ENCODE measurements around the gene METTL26.
"Not testable (repeated sequence)": the region's sequence is repeated elsewhere in the genome, so short reads cannot be mapped to it uniquely, and the experiment has no call there.

METTL26 gene

DNA sequence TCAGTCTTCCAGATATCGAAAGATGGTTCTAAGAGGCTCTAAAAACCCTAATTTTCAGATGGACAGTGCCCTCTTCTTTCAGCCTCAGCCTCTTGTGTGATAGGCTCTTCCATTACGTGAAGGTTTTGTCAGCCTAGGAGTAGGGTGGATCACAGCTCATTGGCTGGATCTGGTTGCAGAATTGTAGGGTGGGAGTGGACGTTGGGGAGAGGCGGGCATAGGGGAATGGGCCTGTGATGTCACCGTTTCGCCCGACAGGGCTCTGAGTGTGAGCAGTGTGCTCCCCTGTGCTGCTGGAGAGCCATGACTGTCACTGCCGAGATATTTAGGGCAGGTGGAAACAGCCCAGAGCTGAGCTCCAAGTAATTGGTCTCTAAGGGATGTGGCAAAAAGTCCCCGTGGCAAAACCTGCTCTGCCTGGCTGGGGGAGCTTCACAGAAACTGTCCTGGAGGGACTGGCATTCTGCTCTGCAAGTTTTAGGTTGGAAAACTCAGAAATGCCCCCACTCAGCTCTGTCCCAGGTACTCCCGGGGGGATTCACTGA, 11.5 kb downstream of the METTL26 start:
- no peak for DNase-seq

DNA sequence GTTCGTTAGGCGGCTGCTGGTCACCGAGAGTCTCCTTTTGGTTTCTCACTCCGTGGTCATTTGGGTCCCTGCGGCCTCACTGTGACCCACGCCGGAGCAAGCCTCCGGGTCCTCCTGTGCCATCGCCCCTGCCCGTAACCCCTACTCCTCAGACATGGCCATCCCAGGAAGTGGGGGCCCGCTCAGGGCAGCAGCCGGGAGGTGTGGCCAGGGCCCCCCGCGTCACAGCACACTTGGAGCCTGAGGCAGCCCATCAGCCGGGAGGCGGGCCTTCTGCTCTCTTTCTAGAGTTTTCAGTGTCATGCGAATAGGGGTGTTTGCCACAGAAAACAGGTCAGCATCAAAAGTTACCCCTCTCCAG, 13.2 kb downstream of the METTL26 start:
- no peak for DNase-seq

DNA sequence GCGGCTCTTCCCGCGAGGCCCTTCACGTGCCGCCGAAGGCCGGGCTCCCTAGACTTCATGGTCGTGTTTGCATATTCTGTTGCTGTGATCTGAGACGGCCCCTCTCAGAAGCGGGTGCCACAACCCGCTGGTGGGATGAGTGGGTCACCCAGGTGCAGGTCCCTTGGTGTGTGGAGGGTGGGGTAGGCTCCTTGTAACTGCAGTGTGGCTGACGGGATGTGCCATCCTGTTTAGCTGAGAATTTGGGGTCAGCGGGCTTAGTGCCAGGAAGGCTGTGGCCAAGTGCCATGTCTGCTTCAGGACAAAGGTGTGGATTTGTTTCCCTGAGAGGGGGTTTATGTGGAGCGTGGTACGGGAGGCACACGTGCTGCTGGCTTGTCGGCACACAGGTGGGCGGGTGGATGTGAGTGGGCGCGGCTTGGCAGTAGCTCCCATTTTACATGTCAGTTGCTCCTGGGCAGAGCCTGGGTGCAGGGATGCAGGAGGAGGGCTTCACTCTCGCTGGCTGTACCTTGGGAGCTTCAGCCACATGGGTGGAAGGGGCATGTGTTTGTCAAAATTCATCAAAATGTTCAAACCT, 14.5 kb downstream of the METTL26 start:
- no peak for DNase-seq

DNA sequence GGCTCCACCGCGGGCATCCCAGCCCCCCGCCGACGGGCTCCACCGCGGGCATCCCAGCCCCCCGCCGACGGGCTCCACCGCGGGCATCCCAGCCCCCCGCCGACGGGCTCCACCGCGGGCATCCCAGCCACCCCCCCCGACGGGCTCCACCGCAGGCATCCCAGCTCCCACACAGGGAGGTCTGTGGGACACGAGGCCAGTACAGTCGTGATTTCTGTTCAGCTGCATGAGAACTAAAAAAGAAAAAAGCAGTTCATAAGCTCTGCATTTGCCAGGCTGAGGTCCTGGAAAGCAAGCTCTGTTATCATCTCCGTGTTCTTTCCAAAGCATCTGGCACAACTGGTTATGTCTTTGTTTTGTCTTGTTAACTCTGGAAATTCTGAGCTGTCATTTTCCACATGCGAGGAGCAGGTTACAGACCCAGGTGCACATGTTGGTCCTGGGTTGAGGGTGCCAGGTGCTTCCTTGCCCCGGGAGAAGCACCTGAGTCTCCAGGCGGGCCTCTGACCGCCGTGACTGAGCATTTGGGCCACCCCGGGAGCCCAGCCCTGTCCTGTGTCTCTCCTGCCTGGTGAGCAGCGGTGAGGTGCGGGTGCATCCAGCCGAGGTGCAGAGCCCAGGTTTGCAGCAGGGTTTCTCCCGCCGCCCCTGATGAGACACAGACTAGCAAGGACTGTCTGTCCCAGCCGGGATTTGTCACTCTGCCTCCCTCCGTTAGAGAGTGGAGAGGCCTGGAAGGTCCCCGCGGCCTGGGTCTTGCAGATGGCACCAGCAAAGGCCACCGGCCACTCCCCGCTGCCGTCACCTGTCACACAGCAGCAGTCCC, 15.2 kb downstream of the METTL26 start:
- no peak for DNase-seq

DNA sequence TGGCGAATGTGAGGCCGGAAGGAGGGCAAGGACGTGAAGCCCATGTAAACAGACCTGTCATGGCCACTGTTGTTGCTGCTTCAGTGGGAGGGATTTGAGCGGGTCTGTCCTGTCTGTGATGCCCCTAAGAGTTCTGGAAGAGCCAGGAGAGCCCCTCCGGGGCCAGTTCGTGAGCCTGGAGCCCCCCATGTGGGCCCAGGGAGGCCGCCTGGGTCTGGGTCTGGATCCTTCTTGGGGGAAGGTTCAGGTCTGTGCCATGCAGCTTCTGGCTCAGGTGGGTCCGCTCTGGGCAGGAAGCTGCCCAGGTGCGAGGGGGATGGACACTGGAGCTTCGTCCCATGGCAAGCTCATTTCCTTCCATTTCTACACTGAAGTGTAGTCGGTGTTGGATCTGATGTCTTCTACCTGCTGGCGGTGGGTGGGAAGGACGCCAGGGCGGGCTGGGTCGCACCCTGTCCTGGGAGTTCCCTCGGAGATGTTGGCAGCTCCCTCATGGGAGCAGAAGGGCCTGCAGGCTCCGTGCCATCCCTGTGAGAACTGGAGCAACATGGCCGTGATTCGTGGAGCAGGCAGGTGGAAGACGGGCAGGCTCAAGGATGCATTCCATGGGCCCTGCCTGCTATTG, 16.5 kb downstream of the METTL26 start:
- no peak for DNase-seq

DNA sequence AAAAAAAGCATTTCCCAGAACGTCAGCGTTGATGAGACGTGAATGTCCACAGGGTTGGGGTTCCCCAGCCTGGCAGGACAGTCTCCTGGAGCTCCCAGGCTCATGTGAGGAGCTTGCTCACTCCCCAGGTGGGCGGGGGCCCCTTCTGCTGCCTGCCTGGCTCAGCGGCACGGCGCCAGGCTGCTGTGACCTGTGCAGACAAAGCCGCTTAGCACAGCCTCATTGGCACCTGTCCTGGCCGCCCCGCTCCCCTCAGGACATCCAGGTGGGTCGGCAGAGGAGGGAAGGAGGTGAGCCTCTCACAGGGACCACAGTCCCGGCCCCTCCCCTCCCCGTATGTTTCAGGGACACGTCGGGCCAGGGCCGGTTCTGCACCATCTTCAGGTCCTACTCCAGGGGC, 18.2 kb downstream of the METTL26 start:
- no peak for DNase-seq

DNA sequence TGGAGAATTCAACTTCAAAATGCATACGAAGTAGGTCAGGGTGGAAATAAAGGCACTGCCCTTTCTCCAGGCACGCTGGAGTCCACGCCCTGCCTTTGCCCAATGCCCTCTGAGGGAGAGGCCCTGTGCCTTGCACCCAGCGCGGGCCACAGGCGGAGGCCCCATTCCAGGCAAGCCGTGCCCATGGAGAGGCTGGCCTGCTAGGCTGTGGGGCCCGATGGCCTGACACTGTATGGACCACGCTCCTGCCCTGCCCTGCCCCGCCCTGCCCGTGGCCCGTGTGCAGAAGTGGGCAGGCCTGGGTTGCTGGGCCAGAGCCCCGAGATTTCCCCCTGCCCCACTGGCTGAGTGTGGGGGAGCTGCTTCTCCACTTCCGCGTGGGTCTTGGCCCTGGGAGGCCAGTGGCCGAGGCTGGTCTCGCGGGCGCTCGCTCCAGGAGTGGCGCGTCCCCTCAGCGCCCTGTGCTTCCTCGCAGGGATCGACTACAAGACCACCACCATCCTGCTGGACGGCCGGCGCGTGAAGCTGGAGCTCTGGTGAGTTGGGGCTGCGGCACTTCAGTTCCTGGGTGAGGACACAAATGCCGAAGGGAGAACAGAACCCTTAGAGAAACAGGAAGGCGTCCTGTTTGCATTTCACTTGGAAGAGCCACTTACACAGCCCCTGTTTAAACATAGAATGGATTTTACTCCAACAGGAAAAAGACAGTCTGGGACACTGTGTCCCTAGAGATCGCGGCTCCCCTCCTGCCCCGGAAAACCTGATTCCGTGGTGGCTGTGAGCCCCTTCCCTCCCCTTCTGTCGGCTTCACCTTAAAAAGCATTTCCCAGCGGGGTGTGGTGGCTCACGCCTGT, 19.1 kb downstream of the METTL26 start:
- no peak for DNase-seq

DNA sequence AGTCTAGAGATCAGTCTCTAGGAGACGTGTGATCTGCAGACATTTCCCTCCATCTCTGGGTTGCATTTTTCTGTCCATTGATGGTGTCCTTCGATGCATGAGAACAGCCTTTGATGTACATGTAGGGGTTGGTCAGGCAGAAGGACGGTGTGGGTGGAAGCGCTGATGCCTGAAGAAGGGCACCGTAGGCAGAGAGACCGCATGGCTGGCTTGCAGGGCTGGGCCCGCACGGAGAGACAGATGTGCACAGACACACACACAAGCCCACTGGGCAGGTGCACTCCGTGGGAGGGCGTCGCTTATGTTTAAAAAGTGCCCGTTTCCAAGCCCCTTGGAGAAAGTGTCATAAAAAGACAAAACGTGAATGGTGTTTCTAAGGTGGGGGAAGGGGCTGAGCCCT, 21.0 kb downstream of the METTL26 start:
- no peak for DNase-seq

DNA sequence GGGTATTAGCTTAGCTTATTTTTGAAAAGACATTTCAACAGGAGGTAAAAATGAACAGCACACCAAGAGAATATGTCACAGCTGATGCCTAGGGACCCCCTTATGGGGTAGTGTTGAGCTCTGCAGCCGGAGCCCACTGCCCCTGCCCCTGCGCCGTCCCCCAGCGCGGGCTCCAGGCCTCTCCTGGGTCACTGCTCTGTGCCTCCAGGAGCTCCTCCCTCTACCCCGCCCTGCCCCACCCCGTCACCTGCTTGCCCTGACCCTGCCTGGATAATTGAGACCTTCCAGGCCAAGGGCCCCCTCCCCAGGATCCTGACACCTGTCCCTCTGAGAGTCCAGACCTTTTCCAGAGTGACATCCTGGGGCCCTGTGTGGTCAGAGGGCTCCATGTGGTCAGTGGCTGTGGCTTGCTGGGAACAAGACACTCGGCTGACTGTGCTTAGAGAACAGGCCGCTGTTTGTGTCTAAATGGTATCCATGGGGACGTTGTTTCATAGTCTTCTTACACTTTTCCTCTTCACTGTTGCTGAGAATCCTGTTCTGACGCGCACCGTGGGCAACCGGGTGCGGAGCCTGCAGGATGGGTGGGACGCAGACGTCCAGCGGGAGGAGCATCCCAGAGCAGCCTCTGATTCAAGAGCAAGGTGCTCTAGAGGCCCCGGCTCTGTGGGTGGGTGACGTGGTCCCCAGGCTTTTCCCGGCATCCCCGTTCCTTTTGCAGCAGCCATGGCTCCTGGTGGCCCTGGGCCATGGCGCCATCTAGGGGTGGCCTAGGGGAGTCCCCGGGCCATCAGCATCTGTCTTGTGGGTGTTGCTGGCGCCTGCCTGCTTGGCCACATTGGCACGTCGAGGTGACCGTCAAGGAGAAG, 25.4 kb downstream of the METTL26 start:
- peak; percentile 73 to 74 for DNase-seq

DNA sequence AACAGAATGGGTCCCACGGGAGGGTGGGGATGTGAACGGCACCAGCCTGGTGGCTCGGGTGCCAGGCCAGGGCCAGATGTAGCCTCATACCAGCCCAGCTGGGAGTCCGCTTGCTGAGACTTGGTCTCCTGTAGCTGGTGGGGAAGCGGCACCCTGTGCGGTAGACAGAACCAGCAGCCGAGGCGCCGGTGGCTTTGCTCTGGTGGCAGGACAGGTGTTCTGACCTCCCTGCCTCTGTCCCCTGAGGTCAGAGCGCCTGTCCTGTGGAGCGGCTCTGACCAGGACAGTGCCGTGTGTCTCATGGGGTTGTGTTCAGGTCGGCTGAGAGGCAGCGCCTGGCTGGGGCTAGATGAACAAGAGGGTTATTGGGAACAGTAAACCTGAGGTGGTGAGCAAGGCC, 26.1 kb downstream of the METTL26 start:
- no peak for DNase-seq

DNA sequence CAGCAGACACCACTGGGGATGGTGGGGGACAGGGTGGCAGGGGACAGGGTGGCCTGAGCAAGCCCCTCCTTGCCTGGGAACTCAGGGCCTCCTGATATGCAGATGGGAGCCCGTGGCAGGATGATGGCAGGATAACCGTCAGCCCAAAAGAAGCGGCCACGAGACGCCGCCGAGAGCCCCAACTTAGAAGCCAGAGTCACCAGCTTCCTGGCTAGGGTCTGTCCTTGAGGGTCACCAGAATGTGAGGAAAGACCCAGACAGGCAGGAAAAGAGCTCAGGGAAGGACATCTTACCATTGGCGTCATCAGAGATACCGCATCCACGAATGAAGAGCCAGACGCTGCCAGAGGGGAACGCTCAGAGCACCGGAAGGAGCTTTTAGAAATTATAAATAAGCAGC, 26.8 kb downstream of the METTL26 start:
- DNase-seq, result no peak

DNA sequence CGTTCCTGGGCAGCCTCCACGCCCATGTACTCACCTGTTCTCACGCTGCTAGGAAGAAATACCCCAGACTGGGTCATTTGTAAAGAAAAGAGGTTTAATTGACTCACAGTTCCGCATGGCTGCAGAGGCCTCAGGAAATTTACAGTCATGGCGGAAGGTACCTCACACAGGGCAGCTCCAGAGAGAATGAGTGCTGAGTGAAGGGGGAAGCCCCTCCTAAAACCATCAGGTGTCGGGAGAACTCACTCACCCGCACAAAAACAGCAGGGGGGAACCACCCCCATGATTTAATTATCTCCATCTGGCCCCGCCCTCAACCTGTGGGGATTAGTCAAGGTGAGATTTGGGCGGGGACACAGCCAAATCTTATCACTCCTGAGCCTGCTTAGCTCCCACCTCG, 28.1 kb downstream of the METTL26 start:
- DNase-seq, result peak; percentile 31 to 65

DNA sequence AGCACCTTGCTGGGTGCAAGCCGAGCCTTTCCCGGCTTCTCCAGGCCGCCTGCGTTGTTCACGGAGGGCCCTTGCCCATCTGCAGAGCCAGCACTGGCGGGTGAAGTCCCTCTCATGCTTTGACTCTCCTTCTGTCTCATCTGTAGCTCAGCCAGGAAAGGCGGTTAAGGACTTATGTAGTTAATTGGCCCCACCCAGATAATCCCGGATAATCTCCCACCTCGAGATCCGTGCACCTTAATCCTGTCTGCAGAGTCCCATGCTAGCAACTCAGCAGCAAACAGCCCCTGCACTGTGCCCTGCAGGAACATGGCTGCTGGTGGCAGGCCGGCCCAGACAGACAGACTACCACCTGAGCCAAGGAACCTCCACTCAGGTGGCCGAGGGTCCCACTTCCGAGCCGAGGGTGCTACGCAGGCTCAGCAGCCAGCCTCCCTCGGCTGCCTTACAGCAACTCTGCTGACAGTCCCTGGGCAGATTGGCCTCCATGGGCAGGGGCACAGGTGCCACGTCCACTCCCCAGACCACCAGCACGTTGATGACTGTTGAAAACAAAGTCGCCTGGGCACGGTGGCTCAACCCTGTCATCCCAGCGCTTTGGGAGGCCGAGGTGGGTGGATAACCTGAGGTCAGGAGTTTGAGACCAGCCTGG, 29.3 kb downstream of the METTL26 start:
- no peak for DNase-seq

DNA sequence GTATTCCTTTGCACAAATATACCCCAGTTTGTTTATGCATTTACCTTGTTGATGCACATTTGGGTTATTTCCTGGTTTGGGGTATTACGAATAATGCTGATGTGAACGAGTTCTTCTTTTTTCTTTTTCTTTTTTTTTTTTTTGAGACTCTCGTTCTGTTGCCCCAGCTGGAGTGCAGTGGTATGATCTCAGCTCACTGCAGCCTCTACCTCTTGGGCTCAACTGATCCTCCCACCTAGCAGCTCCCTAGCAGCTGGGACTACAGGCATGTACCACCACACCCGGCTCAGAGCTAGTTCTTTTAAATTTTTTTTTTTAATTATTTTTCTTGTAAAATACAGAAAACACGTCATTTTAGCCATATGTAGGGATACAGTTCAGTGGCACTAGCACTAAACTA, 32.2 kb downstream of the METTL26 start:
- DNase-seq, result no peak

DNA sequence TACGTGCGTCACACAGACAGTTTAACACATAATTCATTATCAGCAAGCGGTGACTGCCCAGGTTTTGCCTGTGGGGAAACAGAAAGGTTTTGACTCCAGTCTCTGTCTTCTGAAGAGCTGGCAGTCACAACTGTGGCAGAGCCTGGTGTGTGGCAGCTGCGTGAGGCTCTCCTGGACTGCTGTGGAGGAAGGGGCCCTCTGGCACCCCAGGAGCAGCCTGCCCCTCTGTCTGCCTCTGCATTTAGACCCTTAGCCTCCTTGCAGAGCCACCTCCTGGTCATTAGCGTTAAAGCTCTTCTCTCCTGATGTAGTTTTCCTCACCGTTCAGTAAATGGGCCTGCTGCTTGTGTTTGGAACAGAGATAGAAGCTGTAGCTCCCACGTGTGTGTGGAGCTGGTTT, 35.3 kb downstream of the METTL26 start:
- DNase-seq, result no peak

DNA sequence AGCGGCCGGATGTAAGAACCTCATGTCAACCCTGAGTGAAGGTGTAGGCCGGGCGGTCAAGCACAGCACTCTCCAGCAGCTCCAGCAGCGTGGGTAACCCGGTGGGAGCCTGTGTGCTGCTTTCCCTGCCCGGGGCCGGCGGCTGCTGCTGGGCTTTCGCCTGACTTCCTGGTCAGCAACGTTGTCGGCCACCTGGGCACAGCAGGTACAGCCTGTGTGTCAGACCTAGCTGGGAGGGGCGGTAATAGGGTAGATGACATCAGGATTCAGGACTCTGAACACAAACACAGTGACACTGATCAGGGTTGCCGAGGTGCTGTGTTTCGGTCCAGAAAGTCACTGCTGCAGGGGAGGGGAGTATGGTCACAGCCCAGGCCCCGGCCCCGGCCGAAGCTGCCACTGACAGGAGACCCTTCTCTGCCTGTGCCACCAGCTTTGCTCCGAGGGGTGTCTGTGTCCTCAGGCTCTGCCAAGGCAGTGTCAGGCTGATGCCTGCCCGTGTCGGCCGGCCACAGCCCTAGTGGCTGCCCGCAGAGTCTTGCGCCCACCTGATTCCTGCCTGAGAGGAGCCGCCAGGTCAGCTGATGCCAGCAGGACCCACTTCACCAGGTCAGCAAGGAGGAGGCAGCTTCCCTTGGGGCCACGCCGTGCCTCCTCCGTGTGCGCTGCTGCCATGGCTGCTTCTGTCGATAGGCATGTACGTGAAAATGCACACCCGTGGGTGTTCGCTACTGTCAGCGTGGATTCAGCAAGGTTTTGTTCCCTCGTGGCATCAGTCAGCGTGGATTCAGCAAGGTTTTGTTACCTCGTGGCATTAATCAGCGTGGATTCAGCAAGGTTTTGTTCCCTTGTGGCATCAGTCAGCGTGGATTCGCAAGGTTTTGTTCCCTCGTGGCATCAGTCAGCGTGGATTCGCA, 37.0 kb downstream of the METTL26 start:
- DNase-seq, result no peak

DNA sequence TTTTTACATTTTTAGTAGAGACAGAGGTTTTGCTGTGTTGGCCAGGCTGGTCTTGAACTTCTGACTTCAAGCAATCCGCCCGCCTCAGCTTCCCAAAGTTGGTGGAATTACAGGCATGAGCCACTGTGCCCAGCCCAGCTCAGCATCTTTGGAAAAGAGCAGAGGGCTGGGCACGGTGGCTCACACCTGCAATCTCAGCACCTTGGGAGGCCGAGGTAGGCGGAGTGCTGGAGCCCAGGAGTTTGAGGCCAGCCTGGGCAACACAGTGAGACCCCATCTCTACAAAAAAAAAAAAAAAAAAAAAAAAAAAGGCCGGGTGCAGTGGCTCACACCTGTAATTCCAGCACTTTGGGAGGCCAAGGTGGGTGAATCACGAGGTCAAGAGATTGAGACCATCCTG, 38.5 kb downstream of the METTL26 start:
- not testable (repeated sequence) for DNase-seq

DNA sequence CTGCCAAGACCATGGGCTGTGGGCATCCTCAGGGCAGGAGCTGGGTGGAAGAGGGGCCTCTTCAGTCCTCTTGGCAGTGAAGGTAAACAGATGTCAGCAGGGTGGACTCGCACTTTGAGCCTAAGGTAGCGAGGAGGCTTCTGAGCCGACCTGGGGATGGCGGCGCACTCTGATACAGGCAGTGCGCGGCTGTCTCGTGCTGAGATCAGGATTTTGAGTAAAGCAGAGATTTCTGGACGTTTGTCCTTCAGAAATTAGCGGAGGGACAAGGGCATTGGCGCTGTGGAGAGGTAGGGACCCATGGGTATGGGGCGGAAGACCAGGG, 39.4 kb downstream of the METTL26 start:
- no peak for DNase-seq

DNA sequence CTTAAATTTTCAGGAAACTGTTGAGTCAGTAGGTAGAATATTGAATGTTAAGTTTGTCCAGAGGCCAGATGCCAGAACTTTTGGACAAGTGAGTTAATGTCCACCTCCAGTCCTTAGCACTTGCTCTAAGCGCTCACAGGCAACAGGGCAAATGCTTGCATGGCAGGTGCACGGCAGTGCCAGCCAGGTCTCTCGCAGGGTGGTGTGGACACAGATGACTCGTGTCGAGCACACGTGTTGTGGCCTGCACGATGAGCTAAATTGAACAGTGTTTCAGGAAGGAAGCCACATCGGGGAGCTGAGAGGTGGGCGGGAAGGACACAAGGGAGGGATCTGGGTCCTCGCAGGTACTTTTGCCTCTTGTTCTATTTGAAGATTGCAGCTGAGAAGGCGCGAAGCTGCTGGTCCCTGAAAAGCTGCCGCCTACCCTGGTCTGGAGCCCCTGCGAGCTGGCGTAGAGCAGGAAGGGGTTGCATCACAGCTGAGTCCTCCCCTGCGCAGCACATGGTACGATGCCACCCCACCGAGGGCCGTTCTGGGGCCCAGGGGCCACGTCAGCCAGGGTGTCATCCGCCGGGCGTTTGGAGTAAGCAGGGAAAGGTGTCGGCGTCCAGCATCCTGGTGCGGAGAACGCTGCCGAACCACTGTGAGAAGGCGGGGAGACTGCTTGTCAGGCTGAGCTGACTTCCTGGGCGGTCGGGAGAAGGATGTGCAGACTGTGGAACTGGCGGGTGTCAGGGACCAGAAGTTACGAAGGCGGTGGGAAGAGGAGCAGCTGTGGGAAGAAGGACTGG, 40.0 kb downstream of the METTL26 start:
- DNase-seq, result no peak

DNA sequence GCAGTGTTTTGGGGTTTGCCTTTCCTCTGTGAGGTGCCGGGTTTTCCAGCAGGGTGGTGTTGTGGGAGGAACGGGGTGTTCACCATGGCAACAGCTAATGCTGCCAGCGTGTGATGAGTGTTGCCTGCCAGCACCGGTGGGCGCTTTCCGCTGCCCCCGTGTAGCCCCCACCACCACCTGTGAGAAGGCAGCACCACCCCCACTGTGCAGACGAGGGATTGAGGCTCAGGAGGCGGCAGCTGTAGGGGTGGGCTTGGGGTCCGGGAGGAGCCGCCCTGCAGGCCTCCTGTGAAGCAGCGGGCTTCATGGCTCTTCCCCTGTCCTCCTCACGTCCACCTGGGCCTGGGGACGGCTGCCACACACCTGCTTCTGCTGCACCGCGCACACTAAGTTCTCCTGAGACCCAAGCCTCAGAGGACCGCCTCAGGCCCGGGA, 41.0 kb downstream of the METTL26 start:
- no peak for DNase-seq

Data from stimulated activated CD4-positive, alpha-beta T cell treated with anti-CD3 and anti-CD28 coated beads, Interleukin-2, amount 100 ng/mL, for 24 hours (primary cell).